Measurements from ENCODE around the gene NCAPH2.

Gene NCAPH2

GRCh38 chr22:50523806-50524675 lies 16.0 kb downstream of the NCAPH2 start:
- TF ChIP-seq GLIS1 (tag by site-specific recombination; IDR thresholded peaks at IDR 0.05) (peak; percentile 51), SCRT2 (tag by site-specific recombination; IDR thresholded peaks at IDR 0.05) (peak; percentile 47; the same call in 1 of the 2 replicates), ZBTB20 (tag by site-specific recombination; IDR thresholded peaks at IDR 0.05) (peak; percentile 43), ZNF335 (tag by site-specific recombination; conservative IDR thresholded peaks at IDR 0.05) (peak; percentile 99), ZBTB17 (tag by site-specific recombination; IDR thresholded peaks at IDR 0.05) (peak; percentile 96), ZEB2 (tag by site-specific recombination; IDR thresholded peaks at IDR 0.05) (peak; percentile 91), KLF16 (tag by site-specific recombination; IDR thresholded peaks at IDR 0.05) (no peak), ZNF768 (tag by site-specific recombination; IDR thresholded peaks at IDR 0.05) (no peak)
- Histone ChIP-seq H3K4me1 (ENCODE audit: control insufficient read depth, insufficient read depth, low read length) (no peaks in the 10 kb centered on the region; the same call in 1 of the 2 replicates), H3K4me3 (ENCODE audit: low read depth, low read length) (peak overlapping the region; percentile 79), H3K9me3 (ENCODE audit: control insufficient read depth, insufficient read depth, low read depth, low read length) (no peaks in the 10 kb centered on the region), H3K27ac (ENCODE audit: extremely low read depth, low read depth, low read length) (peak overlapping the region; percentile 90; the same call in 1 of the 2 replicates), H3K36me3 (ENCODE audit: control insufficient read depth in 2 of 2, insufficient read depth in 1 of 2, low read length in 2 of 2) (peaks cover 0 to 49% of the 10 kb centered on the region in 2 experiments; a peak in 2 of 3 replicates)
- ChIA-PET POLR2A (interaction anchor here (0.9 to 5.3 kb wide), 11 partner anchors 9 to 276 kb away, joined by 3 to 189 read pairs (median 19); partner anchors contain the start of genes CHKB, LMF2, NCAPH2 and SYCE3), CTCF (interaction anchor here (2.1 to 2.7 kb wide), 4 partner anchors 9 to 41 kb away, joined by 13 to 37 read pairs (median 24); partner anchors contain the start of genes LMF2, NCAPH2 and SYCE3)

GRCh38 chr22:50524676-50525103 lies 16.7 kb downstream of the NCAPH2 start:
- ChIA-PET POLR2A (interaction anchor here (0.9 to 5.3 kb wide), 16 partner anchors 8 to 277 kb away, joined by 3 to 189 read pairs (median 8); partner anchors contain the start of genes CHKB, KLHDC7B, LMF2 and NCAPH2), CTCF (interaction anchor here (1.1 to 2.7 kb wide), 5 partner anchors 10 to 40 kb away, joined by 6 to 37 read pairs (median 17); partner anchors contain the start of genes LMF2, NCAPH2 and SYCE3)
- Histone ChIP-seq H3K9me3 (ENCODE audit: control insufficient read depth, insufficient read depth, low read depth, low read length) (no peaks in the 10 kb centered on the region), H3K36me3 (ENCODE audit: control insufficient read depth in 2 of 2, insufficient read depth in 1 of 2, low read length in 2 of 2) (peaks cover 0 to 43% of the 10 kb centered on the region in 2 experiments; a peak in 2 of 3 replicates), H3K4me3 (ENCODE audit: low read depth, low read length) (peak overlapping the region; percentile 79), H3K27ac (ENCODE audit: extremely low read depth, low read depth, low read length) (peak overlapping the region; percentile 90), H3K4me1 (ENCODE audit: control insufficient read depth, insufficient read depth, low read length) (no peaks in the 10 kb centered on the region; the same call in 1 of the 2 replicates)
- no peak for TF ChIP-seq ZNF837 (tag by site-specific recombination; IDR thresholded peaks at IDR 0.05)
- TF ChIP-seq ZNF341 (tag by site-specific recombination; IDR thresholded peaks at IDR 0.05; ENCODE audit: low read depth) = peak; percentile 32; the same call in 1 of the 2 replicates
- TF ChIP-seq SP3 (tag by site-specific recombination; IDR thresholded peaks at IDR 0.05) = no peak
- TF ChIP-seq ZNF548 (tag by site-specific recombination; IDR thresholded peaks at IDR 0.05) = peak; percentile 87
- TF ChIP-seq ZBTB49 (tag by site-specific recombination; IDR thresholded peaks at IDR 0.05; ENCODE audit: low read depth) = no peak
- peak; percentile 6; the same call in 1 of the 2 replicates for TF ChIP-seq ZBTB17 (tag by site-specific recombination; IDR thresholded peaks at IDR 0.05)
- TF ChIP-seq HOXD13 (CRISPR knock-in tag; IDR thresholded peaks at IDR 0.05; ENCODE audit: borderline replicate concordance) = peak; percentile 4; the same call in 1 of the 2 replicates
- no peak for TF ChIP-seq HIC1 (tag by site-specific recombination; IDR thresholded peaks at IDR 0.05)
- no peak for TF ChIP-seq ZNF350 (tag by site-specific recombination; IDR thresholded peaks at IDR 0.05)
- TF ChIP-seq SCRT2 (tag by site-specific recombination; IDR thresholded peaks at IDR 0.05) = no peak
- 0 out of 2 replicates have a peak, but pooled peaks have one; percentile 6 for TF ChIP-seq ZEB2 (tag by site-specific recombination; IDR thresholded peaks at IDR 0.05)
- no peak for TF ChIP-seq SALL2 (tag by site-specific recombination; IDR thresholded peaks at IDR 0.05; ENCODE audit: borderline replicate concordance)
- TF ChIP-seq ZNF324 (tag by site-specific recombination; IDR thresholded peaks at IDR 0.05) = no peak; the same call in 1 of the 2 replicates
- no peak for TF ChIP-seq ZNF677 (tag by site-specific recombination; IDR thresholded peaks at IDR 0.05)
- no peak for TF ChIP-seq ZSCAN18 (tag by site-specific recombination; IDR thresholded peaks at IDR 0.05)
- TF ChIP-seq ZNF76 (tag by site-specific recombination; IDR thresholded peaks at IDR 0.05; ENCODE audit: borderline replicate concordance, low read depth) = no peak
- TF ChIP-seq ZSCAN23 (tag by site-specific recombination; IDR thresholded peaks at IDR 0.05) = no peak
- TF ChIP-seq HOXC10 (CRISPR knock-in tag; IDR thresholded peaks at IDR 0.05) = peak; percentile 61; the same call in 1 of the 2 replicates
